GM21723 (cell line): ENCODE results near the gene MAGEB6B.
"Not testable (repeated sequence)": the region's sequence is repeated elsewhere in the genome, so short reads cannot be mapped to it uniquely, and the experiment has no call there.

Experiments used
- ATAC-seq: cut with Tn5 transposase; IDR thresholded peaks from one replicate; pipeline ENCODE4 v1.9.1; 2021; ENCODE audit warnings: mild to moderate bottlenecking, moderate library complexity; ENCODE audit not compliant: unreplicated experiment

Gene MAGEB6B, protein sequence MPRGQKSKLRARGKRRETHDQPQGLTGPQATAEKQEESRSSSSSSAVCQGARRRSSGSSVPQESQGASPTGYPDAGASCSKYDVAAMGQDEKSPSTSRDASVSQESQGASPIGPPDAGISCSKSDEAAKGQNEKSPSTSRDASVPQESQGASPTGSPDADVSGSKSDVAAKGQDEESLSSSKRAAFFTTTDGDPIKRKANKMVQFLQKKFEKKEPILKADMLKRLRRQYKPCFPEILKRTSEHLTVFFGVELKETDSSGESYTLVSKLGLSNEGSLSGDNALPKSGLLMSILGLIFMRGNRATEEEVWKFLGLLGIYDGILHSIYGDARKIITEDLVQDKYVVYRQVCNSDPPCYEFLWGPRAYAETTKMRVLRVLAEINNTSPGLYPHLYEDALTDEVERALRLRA

DNA sequence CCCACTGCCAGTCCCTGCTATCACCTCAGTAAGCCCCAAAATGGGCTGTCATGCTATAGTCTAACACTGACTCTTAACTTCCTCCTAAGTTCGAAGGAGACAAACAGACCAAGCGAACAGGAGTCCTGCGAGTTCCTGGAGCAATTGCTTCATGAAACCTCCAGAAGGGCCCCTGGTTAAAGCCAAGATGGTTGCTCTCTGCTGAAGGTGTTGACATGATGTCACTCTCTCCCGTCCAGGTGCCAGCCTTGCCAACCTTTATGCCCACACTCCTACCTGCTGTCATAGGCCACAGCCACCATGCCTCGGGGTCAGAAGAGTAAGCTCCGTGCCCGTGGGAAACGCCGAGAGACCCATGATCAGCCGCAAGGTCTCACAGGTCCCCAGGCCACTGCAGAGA, at the start of gene MAGEB6B:
TSS of gene MAGEB6B (plus strand) at position 301 of the 400 bp plus-strand sequence. CDS start at position 301, 0 bp downstream.
- no peak for ATAC-seq

DNA sequence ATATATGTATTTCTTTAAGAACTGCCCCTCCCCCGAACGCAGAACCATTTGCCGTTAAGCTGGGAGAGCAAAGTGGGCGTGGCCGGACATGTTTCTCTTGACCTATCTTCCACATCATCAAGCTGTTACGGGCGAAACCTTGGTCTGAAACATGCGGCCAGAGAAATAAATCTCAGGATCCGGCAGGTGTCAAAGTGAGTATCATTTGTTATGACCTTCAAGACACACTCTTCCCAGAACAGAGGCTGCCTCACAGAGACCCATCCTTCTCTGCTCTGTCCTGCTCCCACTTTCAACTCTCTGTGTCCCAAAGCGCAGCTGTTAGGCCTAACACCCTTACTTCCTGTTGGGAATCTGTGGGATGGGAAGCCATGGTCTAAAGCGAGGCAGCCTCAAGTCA, 22.1 kb upstream of the MAGEB6B start, which contains the start of gene MAGEB18:
TSS of gene MAGEB18 (plus strand) at position 70 of the 400 bp plus-strand sequence. CDS start 643 bp downstream, outside the sequence.
- ATAC-seq, result no peak

DNA sequence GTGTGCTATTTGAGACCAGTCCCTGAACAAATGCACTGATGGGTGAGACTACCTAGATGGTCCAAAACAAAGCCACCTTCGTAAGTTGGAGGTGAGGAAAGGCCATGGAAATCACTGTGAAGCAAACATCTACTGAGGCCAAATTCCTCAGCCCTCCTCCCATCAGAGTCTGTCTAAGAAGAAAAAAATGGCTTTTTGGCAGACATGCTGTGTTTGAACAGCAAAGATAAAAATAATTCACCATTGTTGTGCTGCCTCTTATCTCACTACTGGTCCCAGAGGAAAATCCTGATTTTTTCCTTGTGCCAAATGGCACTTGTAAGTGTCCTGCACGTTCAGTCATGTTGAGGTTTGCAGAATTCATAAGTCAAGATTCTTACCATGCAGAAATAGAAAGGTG, 14.4 kb upstream of the MAGEB6B start:
- ATAC-seq, result no peak

DNA sequence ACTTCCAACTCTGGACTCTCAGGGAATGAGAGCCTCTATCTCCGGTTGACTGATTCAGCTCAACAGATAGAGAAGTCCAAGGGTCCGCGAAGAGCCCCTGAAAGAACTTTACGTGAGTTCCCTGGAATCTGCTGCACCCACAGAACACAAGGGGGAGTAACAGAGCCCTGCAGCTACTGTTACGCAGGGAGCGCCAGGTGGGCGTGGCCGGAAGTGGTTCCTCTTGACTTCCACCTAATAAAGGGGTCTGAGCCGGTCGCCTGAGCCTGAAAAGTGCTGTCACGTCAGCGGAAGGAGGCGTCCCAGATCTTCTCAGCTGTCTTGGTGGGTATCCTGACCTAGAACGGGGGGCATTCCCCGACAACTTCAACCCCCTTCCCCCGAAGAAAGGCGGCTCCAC, 31.8 kb downstream of the MAGEB6B start, which contains the start of gene MAGEB6:
TSS of gene MAGEB6 (plus strand) at position 237 of the 400 bp plus-strand sequence. CDS start 1,407 bp downstream, outside the sequence.
- no peak for ATAC-seq

DNA sequence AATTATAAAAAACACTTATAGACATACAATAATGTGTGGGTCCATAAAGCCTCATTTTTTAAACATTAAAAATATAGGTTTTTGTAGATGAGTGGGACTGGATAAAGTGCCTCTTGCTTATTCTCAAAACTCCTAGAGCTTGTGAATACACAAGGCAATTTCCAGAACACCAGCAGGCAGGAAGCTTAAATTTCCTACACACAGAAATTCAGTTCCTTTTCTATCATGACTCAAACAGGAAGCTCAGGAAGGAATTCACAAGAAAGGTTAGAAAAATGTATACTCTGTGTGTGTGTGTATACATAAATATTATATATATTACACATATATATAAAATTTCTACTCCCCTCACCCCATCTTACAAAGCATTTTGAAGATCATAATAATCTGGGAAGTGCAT, 43.2 kb downstream of the MAGEB6B start:
- ATAC-seq, result no peak

DNA sequence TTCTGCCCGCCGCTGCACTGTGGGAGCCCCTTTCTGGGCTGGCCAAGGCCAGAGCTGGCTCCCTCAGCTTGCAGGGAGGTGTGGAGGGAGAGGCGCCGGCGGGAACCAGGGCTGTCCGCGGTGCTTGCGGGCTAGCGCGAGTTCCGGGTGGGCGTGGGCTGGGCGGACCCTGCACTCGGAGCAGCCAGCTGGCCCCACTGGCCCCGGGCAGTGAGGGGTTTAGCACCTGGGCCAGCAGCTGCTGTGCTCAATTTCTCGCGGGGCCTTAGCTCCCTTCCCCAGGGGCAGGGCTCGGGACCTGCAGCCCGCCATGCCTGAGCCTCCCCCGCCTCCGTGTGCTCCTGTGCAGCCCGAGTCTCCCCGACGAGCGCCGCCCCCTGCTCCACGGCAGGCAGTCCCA, 44.3 kb downstream of the MAGEB6B start:
- not testable (repeated sequence) for ATAC-seq

DNA sequence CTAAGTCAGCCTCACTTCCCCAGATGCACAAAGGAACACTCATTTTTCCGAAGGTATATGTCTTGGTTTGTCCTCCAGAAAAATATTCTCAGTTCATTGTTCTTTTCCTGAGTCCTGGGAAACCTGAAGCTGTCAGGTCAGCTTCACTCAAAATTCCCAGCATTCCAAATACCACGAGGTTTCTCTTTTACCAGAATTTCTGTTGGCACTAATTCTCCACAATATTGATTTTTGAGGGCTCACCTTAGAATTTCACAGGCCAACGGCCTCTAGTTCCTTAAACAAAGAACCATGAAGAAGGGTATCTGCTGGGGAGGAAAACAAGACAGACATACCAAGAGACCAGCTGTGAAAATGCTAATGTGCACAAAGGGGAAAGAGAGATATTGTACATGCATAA, 47.6 kb downstream of the MAGEB6B start:
- no peak for ATAC-seq
